ENCODE results near the gene GJC3. TPM values are rescaled to one million over a fixed set of nuclear protein-coding genes. Genes with fewer than 3 reads are reported as not detected.

The GJC3 gene
- total and polyA plus RNA-seq, 2 experiments from 2014 or later: not detected

DNA sequence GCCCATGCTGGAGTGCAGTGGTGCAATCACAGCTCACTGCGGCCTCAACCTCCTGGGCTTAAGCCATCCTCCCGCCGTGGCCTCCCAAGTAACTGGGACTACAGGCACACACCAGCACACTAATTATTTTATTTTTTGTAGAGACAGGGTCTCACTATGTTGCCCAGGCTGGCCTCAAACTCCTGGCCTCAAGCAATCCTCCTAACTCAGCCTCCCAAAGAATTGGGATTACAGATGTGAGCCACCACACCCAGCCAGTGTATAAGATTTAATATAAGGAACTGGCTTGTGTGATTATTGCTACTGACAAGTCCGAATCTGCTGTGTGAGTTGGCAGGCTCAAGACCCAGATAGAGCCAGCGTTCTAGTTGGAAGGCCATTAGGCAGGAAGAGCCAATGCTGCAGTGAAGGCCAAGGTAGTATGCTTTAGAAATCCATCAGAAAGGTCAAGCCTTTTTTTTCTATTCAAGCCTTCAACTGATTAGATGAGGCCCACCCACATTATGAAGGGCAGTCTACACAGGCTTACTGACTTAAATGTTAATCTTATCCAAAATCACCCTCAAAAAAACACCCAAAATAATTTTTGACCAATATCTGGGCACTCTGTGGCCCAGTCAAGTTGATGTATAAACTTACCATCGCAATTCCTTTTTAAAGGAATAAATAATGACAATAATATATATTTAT lies 29.4 kb downstream of the GJC3 start:
- Histone ChIP-seq H3K4me1 (ENCODE audit: insufficient read depth) (peaks cover 3% of the 10 kb centered on the region), H3K27ac (no peak overlapping the region), H3K4me2 (no peak overlapping the region), H3K4me3 (no peak overlapping the region), H4K20me1 (ENCODE audit: insufficient read depth, poor library complexity, severe bottlenecking) (no peaks in the 10 kb centered on the region), H3K27me3 (no peaks in the 10 kb centered on the region), H3K9me3 (ENCODE audit: low read depth) (no peaks in the 10 kb centered on the region), H3K36me3 (replicated peaks; ENCODE audit: insufficient read depth, low read depth) (no peaks in the 10 kb centered on the region), H3K9me2 (replicated peaks; ENCODE audit: insufficient read depth) (no peaks in the 10 kb centered on the region), H3K79me2 (no peaks in the 10 kb centered on the region), H2AFZ (no peak overlapping the region)
- no peak for DNase-seq (ENCODE audit: low spot score)
- WGBS (ENCODE audit: low lambda C conversion rate, missing lambda C conversion rate): 98% methylated on average over 6 of the region's 6 CpGs
- TF ChIP-seq, protein P1, sequence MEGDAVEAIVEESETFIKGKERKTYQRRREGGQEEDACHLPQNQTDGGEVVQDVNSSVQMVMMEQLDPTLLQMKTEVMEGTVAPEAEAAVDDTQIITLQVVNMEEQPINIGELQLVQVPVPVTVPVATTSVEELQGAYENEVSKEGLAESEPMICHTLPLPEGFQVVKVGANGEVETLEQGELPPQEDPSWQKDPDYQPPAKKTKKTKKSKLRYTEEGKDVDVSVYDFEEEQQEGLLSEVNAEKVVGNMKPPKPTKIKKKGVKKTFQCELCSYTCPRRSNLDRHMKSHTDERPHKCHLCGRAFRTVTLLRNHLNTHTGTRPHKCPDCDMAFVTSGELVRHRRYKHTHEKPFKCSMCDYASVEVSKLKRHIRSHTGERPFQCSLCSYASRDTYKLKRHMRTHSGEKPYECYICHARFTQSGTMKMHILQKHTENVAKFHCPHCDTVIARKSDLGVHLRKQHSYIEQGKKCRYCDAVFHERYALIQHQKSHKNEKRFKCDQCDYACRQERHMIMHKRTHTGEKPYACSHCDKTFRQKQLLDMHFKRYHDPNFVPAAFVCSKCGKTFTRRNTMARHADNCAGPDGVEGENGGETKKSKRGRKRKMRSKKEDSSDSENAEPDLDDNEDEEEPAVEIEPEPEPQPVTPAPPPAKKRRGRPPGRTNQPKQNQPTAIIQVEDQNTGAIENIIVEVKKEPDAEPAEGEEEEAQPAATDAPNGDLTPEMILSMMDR (IDR thresholded peaks at IDR 0.05; ENCODE audit: poor library complexity): no peak
- no peak for TF ChIP-seq EZH2phosphoT487 (IDR thresholded peaks at IDR 0.05; ENCODE audit: low read depth, severe bottlenecking, unreplicated experiment)
- no peak for TF ChIP-seq EZH2 (IDR thresholded peaks at IDR 0.05; ENCODE audit: borderline replicate concordance)

DNA sequence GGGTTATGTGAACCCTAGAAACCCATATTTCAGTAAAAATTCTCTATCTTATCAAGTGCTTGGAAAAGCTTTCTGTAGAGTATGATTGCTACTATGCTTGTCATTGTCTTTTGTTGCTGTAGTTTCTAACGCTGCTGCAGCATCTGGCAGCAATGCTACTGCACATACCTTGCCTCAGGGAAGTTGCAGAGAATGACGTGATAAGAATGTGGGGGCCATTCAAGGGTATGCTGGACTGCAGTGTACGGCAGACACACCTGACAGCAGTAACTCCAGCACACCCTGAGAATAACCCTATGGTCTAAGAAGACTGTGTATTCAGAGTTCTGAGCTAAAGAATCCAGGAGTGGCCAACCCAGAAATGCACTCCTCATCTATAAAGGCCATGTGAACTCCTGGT lies 30.6 kb downstream of the GJC3 start:
- Histone ChIP-seq H3K79me2 (no peaks in the 10 kb centered on the region), H3K4me3 (no peak overlapping the region), H3K9me3 (ENCODE audit: low read depth) (no peaks in the 10 kb centered on the region), H3K27me3 (no peaks in the 10 kb centered on the region), H3K27ac (peak overlapping the region; percentile 34), H3K9me2 (replicated peaks; ENCODE audit: insufficient read depth) (no peaks in the 10 kb centered on the region), H2AFZ (no peak overlapping the region), H3K4me2 (no peak overlapping the region), H3K4me1 (ENCODE audit: insufficient read depth) (peaks cover 3% of the 10 kb centered on the region), H3K36me3 (replicated peaks; ENCODE audit: insufficient read depth, low read depth) (no peaks in the 10 kb centered on the region), H4K20me1 (ENCODE audit: insufficient read depth, poor library complexity, severe bottlenecking) (no peaks in the 10 kb centered on the region)
- TF ChIP-seq EZH2 (IDR thresholded peaks at IDR 0.05; ENCODE audit: borderline replicate concordance): no peak
- TF ChIP-seq, protein P1 (IDR thresholded peaks at IDR 0.05; ENCODE audit: poor library complexity): no peak
- no peak for DNase-seq (ENCODE audit: low spot score)
- WGBS (ENCODE audit: low lambda C conversion rate, missing lambda C conversion rate): 36% methylated on average over 3 of the region's 3 CpGs

DNA sequence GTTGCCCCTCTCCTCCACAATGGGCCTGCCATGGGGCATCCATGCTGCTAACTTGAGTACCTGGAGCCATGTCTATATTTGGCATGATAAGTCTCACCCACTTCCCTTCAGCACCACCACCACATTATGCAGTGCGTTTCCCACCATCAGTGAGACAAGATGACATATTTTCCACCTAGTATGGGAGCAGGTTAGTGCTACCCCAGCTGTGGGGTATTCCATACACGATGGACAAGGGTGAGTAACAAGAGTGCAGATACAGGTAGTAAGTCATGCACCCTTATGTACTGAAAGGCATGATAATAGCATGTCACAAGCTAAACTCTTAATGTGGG lies 31.4 kb downstream of the GJC3 start:
- H3K4me3 ChIP-seq: no peak overlapping the region
- TF ChIP-seq, protein P1 (IDR thresholded peaks at IDR 0.05; ENCODE audit: poor library complexity): no peak
- no peak for TF ChIP-seq EZH2 (IDR thresholded peaks at IDR 0.05; ENCODE audit: borderline replicate concordance)
- no peak for TF ChIP-seq EZH2phosphoT487 (IDR thresholded peaks at IDR 0.05; ENCODE audit: low read depth, severe bottlenecking, unreplicated experiment)
- H3K9me2 ChIP-seq (replicated peaks; ENCODE audit: insufficient read depth): no peaks in the 10 kb centered on the region
- no peaks in the 10 kb centered on the region for H3K36me3 ChIP-seq (replicated peaks; ENCODE audit: insufficient read depth, low read depth)
- H3K4me1 ChIP-seq (ENCODE audit: insufficient read depth): peaks cover 3% of the 10 kb centered on the region
- H3K79me2 ChIP-seq: no peaks in the 10 kb centered on the region
- H4K20me1 ChIP-seq (ENCODE audit: insufficient read depth, poor library complexity, severe bottlenecking): no peaks in the 10 kb centered on the region
- no peak overlapping the region for H2AFZ ChIP-seq
- H3K4me2 ChIP-seq: no peak overlapping the region
- H3K9me3 ChIP-seq (ENCODE audit: low read depth): no peaks in the 10 kb centered on the region
- no peak for DNase-seq (ENCODE audit: low spot score)
- WGBS (ENCODE audit: low lambda C conversion rate, missing lambda C conversion rate): 88% methylated on average over 2 of the region's 2 CpGs
- H3K27ac ChIP-seq: no peak overlapping the region
- H3K27me3 ChIP-seq: no peaks in the 10 kb centered on the region

Data from hepatocyte (in vitro differentiated cells).